Memory B cell (primary cell): ENCODE data around the gene DGUOK.
A peak's percentile ranks its signal among the peaks of the same experiment; 100 is the strongest.

Experiments used
- ATAC-seq: fragments of 150-1000 bp; cut with Tn5 transposase; 2 replicates; pipeline ENCODE4 v1.10.0; 2021; ENCODE audit warnings: low read depth, mild to moderate bottlenecking, moderate library complexity
- DNase-seq, 2 donors: peaks; one replicate each; pipeline ENCODE4 v3.0.0; 2022; ENCODE audit warnings: low spot score in 2 of 2
- H3K27ac Mint-ChIP-seq: one replicate; pipeline ENCODE4 v1.8.0; 2022; ENCODE audit warnings: mild to moderate bottlenecking, moderate library complexity, mixed read lengths
- H3K27me3 Mint-ChIP-seq: one replicate; pipeline ENCODE4 v1.8.0; 2022; ENCODE audit warnings: mixed read lengths
- H3K36me3 Mint-ChIP-seq: one replicate; pipeline ENCODE4 v1.8.0; 2022; ENCODE audit warnings: mild to moderate bottlenecking, mixed read lengths
- H3K4me1 Mint-ChIP-seq: one replicate; pipeline ENCODE4 v1.8.0; 2022; ENCODE audit warnings: mixed read lengths
- H3K4me3 Mint-ChIP-seq: one replicate; pipeline ENCODE4 v1.8.0; 2022; ENCODE audit warnings: mild to moderate bottlenecking, moderate library complexity, mixed read lengths
- H3K9me3 Mint-ChIP-seq: one replicate; pipeline ENCODE4 v1.8.0; 2022; ENCODE audit warnings: mixed read lengths

DGUOK gene

DNA sequence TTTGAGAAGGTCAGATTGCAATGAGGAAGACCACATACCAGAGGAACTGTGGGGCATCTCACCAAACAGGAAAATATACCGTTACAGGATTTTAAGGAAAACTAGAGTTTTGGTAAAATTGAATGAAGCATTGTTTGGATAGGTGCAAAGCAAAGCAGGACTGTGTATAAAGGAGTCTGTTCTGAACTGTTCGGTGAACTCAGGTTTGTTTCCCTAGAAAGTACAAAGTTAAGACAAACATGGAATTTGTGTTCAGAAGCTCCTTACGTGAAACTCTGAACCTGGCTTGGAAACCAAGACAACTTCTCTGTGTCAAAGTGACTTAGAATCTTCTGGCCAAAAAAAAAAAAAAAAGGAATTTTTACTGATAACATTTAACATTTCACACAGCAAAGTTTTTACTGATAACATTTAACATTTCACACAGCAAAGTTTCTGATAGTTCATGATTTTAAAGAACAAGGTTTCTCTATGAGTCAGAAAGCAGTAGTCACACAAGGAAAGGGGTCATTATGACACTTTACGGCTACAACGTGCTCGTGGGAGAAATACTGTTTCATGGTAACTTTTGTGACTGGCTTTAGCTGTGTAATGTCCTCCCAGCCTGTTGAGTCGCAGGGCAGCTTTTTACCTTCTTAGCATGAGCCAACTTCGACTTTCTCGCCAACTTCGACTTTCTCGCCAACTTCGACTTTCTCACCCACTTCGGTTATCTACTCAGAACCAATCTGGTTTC, 36.9 kb downstream of the DGUOK start:
- H3K36me3 Mint-ChIP-seq, result peaks cover 21% of the 10 kb centered on the region
- peaks cover 7% of the 10 kb centered on the region for H3K4me1 Mint-ChIP-seq
- no peaks in the 10 kb centered on the region for H3K27me3 Mint-ChIP-seq
- no peak overlapping the region for H3K27ac Mint-ChIP-seq
- H3K9me3 Mint-ChIP-seq, result peaks cover 5% of the 10 kb centered on the region
- no peak overlapping the region for H3K4me3 Mint-ChIP-seq
- ATAC-seq (peak; percentile 46), DNase-seq (no peak)

DNA sequence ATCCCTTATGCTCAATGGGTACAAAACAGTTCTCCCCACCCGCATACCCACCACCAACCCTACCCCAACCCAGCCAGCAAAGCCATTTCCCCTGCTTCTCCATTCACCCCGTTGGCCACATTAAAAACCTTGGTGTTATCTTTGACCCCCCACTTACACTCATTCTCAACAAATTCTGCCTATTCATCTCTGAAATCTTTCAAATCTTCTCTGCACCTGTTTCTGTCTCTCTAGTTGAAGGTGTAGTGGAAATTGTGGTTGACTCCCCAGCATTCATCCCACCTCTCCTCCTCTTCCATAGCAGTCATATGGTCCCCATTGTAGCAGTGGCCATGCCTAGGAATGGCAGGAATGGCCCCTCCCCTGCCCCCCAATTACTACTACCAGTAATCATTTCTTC, 37.5 kb downstream of the DGUOK start:
- no peak for DNase-seq
- Mint-ChIP-seq H3K27me3 (no peaks in the 10 kb centered on the region), H3K4me1 (peaks cover 7% of the 10 kb centered on the region), H3K36me3 (peaks cover 15% of the 10 kb centered on the region), H3K9me3 (peaks cover 5% of the 10 kb centered on the region), H3K4me3 (no peak overlapping the region), H3K27ac (no peak overlapping the region)
- ATAC-seq, result no peak

DNA sequence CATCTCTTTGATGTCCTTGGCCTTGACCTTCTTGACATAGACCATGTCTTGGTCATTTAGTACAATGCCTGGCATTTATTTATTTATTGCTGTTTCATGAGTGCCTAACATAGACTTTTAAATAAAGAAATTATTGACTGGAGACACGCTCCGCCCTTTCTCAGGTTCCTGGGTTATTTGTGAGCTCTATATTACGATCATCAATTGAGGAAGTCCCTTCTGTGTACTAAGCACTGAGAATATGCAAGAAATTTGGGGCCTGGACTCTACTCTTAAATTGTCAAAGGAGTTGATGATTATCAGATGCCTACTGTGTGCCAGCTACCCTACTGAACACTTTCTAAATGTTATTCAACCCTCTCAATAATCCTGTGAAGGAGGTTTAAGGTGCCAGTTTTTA, 38.4 kb downstream of the DGUOK start:
- no peak for ATAC-seq
- Mint-ChIP-seq H3K27me3 (no peaks in the 10 kb centered on the region), H3K36me3 (peaks cover 10% of the 10 kb centered on the region), H3K4me3 (no peak overlapping the region), H3K9me3 (peaks cover 5% of the 10 kb centered on the region), H3K4me1 (peaks cover 9% of the 10 kb centered on the region), H3K27ac (no peak overlapping the region)
- no peak for DNase-seq

DNA sequence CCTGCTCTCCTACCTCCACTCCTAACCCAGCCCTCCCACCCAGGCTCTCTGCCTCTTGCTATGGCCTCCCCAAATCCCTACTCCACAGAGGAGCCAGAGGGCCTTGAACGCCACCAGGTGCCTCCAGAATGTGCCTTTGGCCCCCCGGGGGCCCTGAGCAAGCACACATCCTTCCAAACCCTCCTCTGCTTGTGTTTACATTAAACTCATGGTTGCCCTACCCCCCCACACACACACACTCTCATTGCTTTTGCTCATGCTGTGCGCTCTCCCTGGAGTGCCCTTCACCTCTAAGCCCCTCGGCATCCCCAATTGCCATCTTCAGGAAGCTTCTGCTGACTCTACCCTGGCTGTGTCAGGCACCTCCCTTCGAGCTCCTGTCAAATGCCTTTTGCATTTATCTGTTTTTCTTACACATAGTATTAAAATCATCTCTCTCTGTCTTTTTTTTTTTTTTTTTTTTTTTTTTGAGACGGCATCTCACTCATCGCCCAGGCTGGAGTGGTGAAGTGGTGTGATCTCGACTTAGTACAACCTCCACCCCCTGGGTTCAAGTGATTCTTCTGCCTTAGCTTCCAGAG, 41.8 kb downstream of the DGUOK start:
- no peak for DNase-seq
- Mint-ChIP-seq H3K27ac (no peak overlapping the region), H3K4me3 (no peak overlapping the region), H3K4me1 (peaks cover 33% of the 10 kb centered on the region), H3K36me3 (no peaks in the 10 kb centered on the region), H3K27me3 (no peaks in the 10 kb centered on the region), H3K9me3 (no peaks in the 10 kb centered on the region)
- no peak for ATAC-seq

DNA sequence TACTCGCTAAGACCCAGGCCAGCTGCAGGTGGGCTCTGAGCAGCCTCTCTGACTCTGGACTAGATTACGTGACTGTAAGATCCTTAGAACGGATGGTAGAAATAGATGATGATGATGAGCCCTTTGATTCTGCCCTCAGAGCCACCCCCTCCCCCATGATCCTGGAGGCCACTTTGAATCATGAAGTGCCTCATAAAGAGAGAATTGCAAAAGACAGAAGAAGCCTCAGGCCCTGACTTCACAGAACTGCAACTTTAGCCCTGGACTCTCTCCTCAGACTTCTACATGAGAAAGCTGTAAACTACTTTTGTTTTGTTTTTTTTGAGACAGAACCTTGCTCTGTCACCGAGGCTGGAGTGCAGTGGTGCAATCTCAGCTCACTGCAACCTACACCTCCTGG, 42.7 kb downstream of the DGUOK start:
- no peak for DNase-seq
- Mint-ChIP-seq H3K4me1 (peaks cover 30% of the 10 kb centered on the region), H3K9me3 (no peaks in the 10 kb centered on the region), H3K27me3 (no peaks in the 10 kb centered on the region), H3K4me3 (no peak overlapping the region), H3K36me3 (no peaks in the 10 kb centered on the region), H3K27ac (no peak overlapping the region)
- ATAC-seq, result no peak

DNA sequence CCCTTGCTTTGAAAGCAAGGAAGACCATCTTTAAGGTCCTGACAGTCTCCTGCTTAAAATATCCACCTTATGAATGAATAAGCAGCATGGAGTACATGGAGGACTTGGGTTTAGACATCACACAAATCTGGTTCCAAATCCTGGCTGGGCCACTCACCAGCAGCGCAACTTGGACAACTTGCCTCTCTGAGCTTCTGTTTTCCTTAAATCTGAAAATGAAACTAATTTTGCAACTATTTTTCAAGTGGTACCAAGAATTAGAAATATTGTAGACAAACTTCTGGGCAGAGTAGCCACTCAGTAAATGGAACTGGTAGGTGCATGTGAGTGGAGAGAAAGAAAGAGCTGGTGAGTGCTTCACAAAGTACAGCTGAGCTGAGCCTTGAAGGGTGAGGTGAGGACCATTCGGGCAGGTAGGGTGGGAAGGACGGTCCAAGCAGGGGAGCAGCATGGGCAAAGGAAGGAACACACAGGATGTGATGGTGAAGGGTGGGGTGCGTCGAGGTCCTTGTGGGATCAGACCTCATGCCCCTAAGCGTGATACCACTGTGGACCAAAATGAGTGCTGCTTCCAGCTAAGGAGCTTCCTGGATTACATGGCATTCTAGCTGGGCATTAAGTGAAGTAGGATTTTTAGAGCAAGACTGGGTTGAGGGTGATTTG, 43.6 kb downstream of the DGUOK start:
- H3K27ac Mint-ChIP-seq, result peak overlapping the region; percentile 21
- DNase-seq (no peak), ATAC-seq (no peak)
- no peaks in the 10 kb centered on the region for H3K9me3 Mint-ChIP-seq
- no peaks in the 10 kb centered on the region for H3K36me3 Mint-ChIP-seq
- peaks cover 30% of the 10 kb centered on the region for H3K4me1 Mint-ChIP-seq
- H3K4me3 Mint-ChIP-seq, result peak overlapping the region; percentile 64
- H3K27me3 Mint-ChIP-seq, result no peaks in the 10 kb centered on the region

DNA sequence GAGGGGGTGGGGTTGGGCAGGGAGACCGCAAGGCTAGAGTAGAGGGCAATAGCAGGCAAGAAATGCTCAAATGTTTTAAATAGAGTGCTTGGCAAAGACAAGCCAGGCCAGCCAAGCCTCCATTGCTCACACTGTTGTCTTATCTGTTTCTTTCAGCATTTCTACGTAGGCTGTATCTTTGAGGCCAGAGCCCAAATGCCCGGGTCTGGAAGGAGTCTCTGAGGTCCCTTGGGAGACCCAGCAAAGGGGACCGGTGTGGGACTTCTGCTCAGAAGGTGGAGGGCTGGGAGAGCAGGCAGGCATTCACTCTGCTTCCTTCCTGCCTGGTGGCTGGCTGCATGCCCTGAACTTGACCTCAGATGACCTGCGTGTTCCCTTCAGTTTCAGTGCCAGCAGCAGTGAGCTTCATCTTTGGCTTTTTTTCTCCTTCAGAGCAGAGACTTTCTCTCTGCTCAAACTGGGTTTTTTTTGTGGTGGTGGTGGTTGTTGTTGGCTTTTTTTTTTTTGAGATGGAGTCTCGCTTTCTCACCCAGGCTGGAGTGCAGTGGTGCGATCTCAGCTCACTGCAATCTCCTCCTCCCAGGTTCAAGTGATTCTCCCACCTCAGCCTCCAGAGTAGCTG, 44.3 kb downstream of the DGUOK start:
- ATAC-seq, result peak; percentile 91
- Mint-ChIP-seq H3K9me3 (no peaks in the 10 kb centered on the region), H3K27me3 (no peaks in the 10 kb centered on the region), H3K27ac (peak overlapping the region; percentile 21), H3K4me3 (peak overlapping the region; percentile 64), H3K36me3 (no peaks in the 10 kb centered on the region), H3K4me1 (peaks cover 30% of the 10 kb centered on the region)
- DNase-seq, result peak in 1 of 2 donors; percentile 31

DNA sequence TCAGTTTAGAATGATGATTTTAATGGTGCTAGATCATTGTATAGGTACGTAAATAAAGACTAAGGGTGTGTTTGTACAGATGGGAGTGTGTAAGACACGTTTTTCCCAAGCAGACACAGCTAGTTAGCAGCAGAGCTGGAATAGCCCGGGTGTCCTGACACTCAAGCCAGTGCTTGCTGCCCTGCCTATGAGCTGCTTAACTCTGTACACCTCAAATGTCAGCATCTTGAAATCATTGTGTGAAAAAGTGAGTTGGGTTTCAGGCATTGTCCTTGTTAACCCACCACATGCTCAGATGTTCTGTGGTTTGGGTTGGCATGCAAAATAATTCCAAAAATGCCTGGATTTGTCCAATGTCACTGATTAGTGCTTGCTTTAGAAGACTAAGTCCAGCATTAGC, 45.0 kb downstream of the DGUOK start:
- no peak overlapping the region for H3K27ac Mint-ChIP-seq

DNA sequence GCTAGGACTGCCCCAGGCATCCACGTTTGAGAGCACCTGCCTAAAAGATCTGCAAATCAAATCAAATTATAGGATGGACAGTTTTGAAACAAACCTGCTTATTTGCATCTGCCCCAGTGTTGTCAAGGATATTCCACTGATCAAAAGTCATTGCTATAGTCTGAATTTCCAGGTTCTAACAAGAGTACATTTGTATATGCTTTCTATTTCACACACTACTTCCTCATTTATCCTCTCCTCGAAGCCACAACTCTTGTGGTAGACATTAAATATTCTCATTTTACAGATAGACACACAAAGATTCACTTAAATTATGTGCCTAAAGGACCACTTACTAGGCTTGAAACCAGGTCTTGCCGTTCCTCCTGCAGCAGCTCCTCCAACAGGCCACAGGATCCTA, 46.2 kb downstream of the DGUOK start:
- Mint-ChIP-seq H3K27me3 (no peaks in the 10 kb centered on the region), H3K36me3 (no peaks in the 10 kb centered on the region), H3K9me3 (no peaks in the 10 kb centered on the region), H3K4me3 (no peak overlapping the region), H3K4me1 (peaks cover 30% of the 10 kb centered on the region), H3K27ac (no peak overlapping the region)
- ATAC-seq (peak; percentile 60), DNase-seq (no peak)

More for the DNA sequence above, 45.0 kb downstream of the DGUOK start:
- Mint-ChIP-seq H3K27me3 (no peaks in the 10 kb centered on the region), H3K4me3 (peak overlapping the region; percentile 11), H3K9me3 (no peaks in the 10 kb centered on the region), H3K4me1 (peaks cover 30% of the 10 kb centered on the region), H3K36me3 (no peaks in the 10 kb centered on the region)
- DNase-seq, result no peak
- no peak for ATAC-seq

DNA sequence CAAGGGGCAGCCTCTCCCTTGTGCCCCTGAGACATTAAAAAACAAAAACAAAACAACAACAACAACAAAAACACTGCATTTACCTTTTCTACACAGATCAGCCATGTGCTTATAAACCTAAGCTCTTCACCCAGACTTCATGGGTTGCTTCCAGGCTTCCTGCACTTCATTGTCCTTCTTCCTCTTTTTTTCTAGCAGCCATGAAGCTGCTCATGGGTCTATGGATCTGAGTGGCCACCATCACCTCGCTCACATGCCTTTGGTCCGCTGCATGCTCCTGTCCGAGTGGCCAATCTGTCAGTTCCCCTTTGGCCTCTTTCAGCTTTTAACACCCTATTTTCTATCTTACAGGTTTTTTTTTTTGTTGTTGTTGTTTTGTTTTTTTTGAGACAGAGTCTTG, 49.1 kb downstream of the DGUOK start:
- H3K36me3 Mint-ChIP-seq, result no peaks in the 10 kb centered on the region
- DNase-seq (no peak), ATAC-seq (no peak)
- H3K4me3 Mint-ChIP-seq, result no peak overlapping the region
- H3K27me3 Mint-ChIP-seq, result peaks cover 6% of the 10 kb centered on the region
- no peak overlapping the region for H3K27ac Mint-ChIP-seq
- peaks cover 36% of the 10 kb centered on the region for H3K4me1 Mint-ChIP-seq
- H3K9me3 Mint-ChIP-seq, result no peaks in the 10 kb centered on the region

DNA sequence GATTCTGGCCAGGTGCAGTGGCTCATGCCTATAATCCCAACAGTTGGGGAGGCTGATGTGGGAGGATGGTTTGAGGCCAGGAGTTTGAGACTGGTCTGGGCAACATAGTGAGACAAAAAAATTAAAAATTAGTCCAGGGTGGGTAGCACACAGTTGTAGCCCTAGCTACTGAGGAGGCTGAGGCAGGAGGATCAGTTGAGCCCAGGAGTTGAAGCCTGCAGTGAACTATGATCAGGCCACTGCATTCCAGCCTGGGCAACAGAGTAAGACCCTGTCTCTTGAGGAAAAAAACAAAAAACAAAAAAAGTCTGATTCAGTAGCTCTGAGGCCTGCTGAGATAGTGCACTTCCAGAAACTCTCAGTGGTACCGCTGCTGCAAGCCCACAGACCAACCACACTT, 50.1 kb downstream of the DGUOK start:
- ATAC-seq, result no peak
- Mint-ChIP-seq H3K9me3 (no peaks in the 10 kb centered on the region), H3K27ac (no peak overlapping the region), H3K4me1 (peaks cover 39% of the 10 kb centered on the region), H3K4me3 (no peak overlapping the region), H3K36me3 (no peaks in the 10 kb centered on the region), H3K27me3 (peaks cover 6% of the 10 kb centered on the region)
- DNase-seq, result no peak

DNA sequence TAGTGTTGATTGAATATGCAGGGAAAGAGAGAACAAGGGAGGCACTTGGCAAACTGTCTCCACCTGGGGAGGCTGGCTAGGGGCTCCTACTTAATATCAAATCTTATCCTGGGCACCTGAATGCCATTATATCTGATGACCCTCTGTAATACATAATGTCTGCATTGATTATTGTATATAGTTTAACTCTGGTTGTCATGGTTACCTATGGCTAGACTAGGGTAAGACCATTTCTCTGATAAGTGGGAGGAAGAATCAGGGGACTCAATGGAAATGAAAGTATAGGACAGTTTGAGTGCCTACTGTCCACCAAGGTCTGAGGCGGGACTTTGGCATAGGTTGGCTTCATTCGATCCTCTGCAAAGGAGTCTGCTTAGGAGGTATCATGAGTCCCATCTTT, 50.8 kb downstream of the DGUOK start:
- Mint-ChIP-seq H3K36me3 (no peaks in the 10 kb centered on the region), H3K27me3 (peaks cover 6% of the 10 kb centered on the region), H3K4me1 (peaks cover 43% of the 10 kb centered on the region), H3K9me3 (no peaks in the 10 kb centered on the region), H3K27ac (no peak overlapping the region), H3K4me3 (no peak overlapping the region)
- DNase-seq (no peak), ATAC-seq (no peak)

DNA sequence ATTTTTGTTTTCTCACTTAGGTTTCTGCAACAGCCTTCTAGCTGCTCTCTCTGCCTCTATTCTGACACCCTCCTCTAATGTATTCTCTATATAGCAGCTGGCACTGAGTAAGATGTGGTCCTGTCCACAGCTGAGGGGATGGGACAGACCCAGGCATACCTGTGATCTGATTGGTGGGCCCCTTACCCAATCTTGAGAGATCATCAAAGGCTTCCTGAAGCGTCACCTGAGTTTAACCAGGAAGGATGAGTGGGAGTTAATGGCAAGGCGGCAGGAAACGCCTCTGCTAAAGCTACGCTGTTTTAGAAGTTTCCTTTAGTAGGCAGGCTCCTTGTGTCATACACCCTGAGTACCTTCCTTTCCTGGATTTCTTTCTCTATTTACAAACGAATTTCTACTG, 52.3 kb downstream of the DGUOK start:
- no peak overlapping the region for H3K27ac Mint-ChIP-seq
- H3K4me1 Mint-ChIP-seq, result peaks cover 39% of the 10 kb centered on the region
- ATAC-seq (no peak), DNase-seq (no peak)
- peaks cover 6% of the 10 kb centered on the region for H3K27me3 Mint-ChIP-seq
- no peaks in the 10 kb centered on the region for H3K36me3 Mint-ChIP-seq
- no peaks in the 10 kb centered on the region for H3K9me3 Mint-ChIP-seq
- no peak overlapping the region for H3K4me3 Mint-ChIP-seq

DNA sequence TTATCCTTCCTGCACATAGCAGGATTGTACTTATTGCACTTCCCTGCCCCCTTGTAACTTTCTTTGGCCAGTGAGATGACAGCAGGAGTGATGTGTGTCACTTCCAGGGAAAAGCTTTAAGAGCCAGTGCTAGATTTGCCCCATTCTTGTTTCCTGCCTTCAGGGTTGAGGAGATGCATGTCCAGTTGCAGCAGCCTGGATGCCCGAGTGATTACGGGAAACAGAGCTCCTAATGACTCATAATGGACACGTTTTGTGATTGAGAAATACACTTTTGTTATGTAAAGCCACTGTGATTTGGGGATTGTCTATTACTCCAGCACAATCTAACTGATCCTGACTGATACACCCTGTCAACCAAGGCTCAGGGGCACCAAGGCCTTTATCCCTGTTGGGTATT, 53.0 kb downstream of the DGUOK start:
- H3K27ac Mint-ChIP-seq, result no peak overlapping the region
- ATAC-seq (no peak), DNase-seq (no peak)
- peaks cover 6% of the 10 kb centered on the region for H3K27me3 Mint-ChIP-seq
- no peaks in the 10 kb centered on the region for H3K36me3 Mint-ChIP-seq
- H3K4me1 Mint-ChIP-seq, result peaks cover 39% of the 10 kb centered on the region
- no peaks in the 10 kb centered on the region for H3K9me3 Mint-ChIP-seq
- no peak overlapping the region for H3K4me3 Mint-ChIP-seq
